Prostate gland (tissue), 2 donors: ENCODE results near the gene ZNF496.

Experiments
- POLR2A ChIP-seq: fragments of 450-650 bp; IDR thresholded peaks from one replicate; pipeline ENCODE4 v1.6.1; 2016; ENCODE audit warnings: antibody characterized with exemption, mild to moderate bottlenecking
- TF ChIP-seq, protein P1 (sequence below), 4 experiments: fragments of 200-600 bp in 2 of 4; fragments of 450-650 bp in 2 of 4; sonication (generic) in 2 of 4; IDR thresholded peaks; 1 replicate in 3 of 4; 2 replicates in 1 of 4; pipeline ENCODE4 v1.5.1; 2016 to 2019; ENCODE audit warnings: antibody characterized with exemption in 4 of 4, mild to moderate bottlenecking in 2 of 4, moderate library complexity in 2 of 4

DNA sequence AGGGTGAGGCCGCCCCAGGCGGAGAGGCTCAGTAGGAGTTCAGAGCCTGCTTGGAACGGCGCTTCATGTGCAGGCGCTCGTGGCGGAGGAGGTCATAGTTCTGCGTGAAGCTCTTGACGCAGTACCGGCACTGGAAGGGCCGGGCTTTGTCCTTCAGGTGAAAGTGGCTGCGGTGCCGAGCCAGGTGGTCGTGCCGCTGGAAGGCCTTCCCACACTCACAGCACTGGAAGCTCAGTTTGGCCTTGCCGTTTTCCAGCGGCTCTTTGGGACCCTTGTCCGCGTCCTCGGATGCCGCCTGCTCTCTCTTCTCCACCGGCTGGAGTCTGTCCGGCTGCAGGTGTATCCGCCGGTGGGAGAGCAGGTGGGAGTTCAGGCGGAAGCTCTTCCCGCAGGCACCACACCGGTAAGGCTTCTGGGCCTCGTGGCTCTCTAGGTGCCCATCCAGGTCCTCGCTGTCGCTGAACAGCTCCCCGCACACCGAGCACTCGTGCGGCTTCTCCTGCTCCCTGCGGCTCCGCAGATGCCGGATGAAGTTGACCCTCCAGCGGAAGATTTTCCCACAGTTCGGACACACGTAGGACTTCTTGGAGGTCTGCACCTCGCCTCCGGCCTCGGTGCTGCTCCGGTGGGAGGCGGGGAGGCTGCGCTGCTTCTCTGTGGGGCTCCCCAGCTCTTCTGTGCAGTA, 31.0 kb downstream of the ZNF496 start:
- TF ChIP-seq, protein P1, sequence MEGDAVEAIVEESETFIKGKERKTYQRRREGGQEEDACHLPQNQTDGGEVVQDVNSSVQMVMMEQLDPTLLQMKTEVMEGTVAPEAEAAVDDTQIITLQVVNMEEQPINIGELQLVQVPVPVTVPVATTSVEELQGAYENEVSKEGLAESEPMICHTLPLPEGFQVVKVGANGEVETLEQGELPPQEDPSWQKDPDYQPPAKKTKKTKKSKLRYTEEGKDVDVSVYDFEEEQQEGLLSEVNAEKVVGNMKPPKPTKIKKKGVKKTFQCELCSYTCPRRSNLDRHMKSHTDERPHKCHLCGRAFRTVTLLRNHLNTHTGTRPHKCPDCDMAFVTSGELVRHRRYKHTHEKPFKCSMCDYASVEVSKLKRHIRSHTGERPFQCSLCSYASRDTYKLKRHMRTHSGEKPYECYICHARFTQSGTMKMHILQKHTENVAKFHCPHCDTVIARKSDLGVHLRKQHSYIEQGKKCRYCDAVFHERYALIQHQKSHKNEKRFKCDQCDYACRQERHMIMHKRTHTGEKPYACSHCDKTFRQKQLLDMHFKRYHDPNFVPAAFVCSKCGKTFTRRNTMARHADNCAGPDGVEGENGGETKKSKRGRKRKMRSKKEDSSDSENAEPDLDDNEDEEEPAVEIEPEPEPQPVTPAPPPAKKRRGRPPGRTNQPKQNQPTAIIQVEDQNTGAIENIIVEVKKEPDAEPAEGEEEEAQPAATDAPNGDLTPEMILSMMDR (IDR thresholded peaks at IDR 0.05), result no peak
- no peak for TF ChIP-seq POLR2A
